K562 (cell line): ENCODE measurements around the gene CFAP92. TPM values are rescaled to one million over a fixed set of nuclear protein-coding genes. Genes with fewer than 3 reads are reported as not detected.

Experiments
- GTF2F1 ChIP-seq: IDR thresholded peaks from 2 replicates; pipeline ENCODE4 v1.6.1; 2011; ENCODE audit warnings: low read depth, low read length, improper control_type of control experiment
- ZBTB34 ChIP-seq: fragments of 250-450 bp; sonication (Bioruptor Pico); IDR thresholded peaks from 2 replicates; pipeline ENCODE4 v1.8.0; 2021; ENCODE audit warnings: mild to moderate bottlenecking, moderate library complexity
- ZNF407 ChIP-seq: fragments of 450-650 bp; IDR thresholded peaks from 2 replicates; pipeline ENCODE4 v1.6.1; 2016; ENCODE audit warnings: low read depth
- polyA plus RNA-seq, 8 experiments: library from polyadenylated mRNA; depleted of rRNA in 4 of 8; stranded (reverse) in 5 of 8; unstranded in 3 of 8; fragments of >200 nt; fragmentation: Nextera tagmentation in 2 of 8; fragmentation: Illumina TruSeq in 1 of 8; extraction: Ambion mirVana in 2 of 8; extraction: Trizol in 1 of 8; gene quantifications; 2 replicates each; pipeline versions ENCODE4 v1.2.1 to v1.2.3, GENCODE V29; 2011 to 2014; ENCODE audit warnings: inconsistent platforms in 1 of 8, missing spikeins in 1 of 8
- total RNA-seq, 7 experiments: library from RNA; depleted of rRNA in 6 of 7; stranded (reverse); fragments of >200 nt in 6 of 7; fragmentation: Illumina TruSeq in 2 of 7; extraction: Trizol in 2 of 7; gene quantifications; 2 replicates each; pipeline versions ENCODE4 v1.2.1 to v1.2.3, GENCODE V29; 2011 to 2021; ENCODE audit warnings: low replicate concordance in 1 of 7

CFAP92 gene
- total and polyA plus RNA-seq, 9 of the 15 experiments (the other 6 are each of a cell fraction or from before 2014, with no cell fraction given) = 0.06 to 0.62 (median 0.36) TPM

- TF ChIP-seq ZNF407 (no peak), ZBTB34 (CRISPR knock-in tag) (no peak), GTF2F1 (no peak)
These were observed 28.5 kb upstream of the CFAP92 start (continued) for GRCh38 chr3:129022114-129023007.
